OCI-LY1 (cell line): ENCODE results near the gene STARD7.

Experiments
- CTCF ChIP-seq: fragments of 200-600 bp; sonication (generic), shearing (Covaris generic); IDR thresholded peaks from 2 replicates; pipeline ENCODE4 v1.5.1; 2017; ENCODE audit warnings: mild to moderate bottlenecking, antibody characterized with exemption, low read length, moderate library complexity, mixed read lengths
- EZH2 ChIP-seq: fragments of 200-600 bp; sonication (generic), shearing (Covaris generic); IDR thresholded peaks from 2 replicates; pipeline ENCODE4 v1.8.0; 2017; ENCODE audit warnings: borderline replicate concordance, mixed run types, mild to moderate bottlenecking, antibody characterized with exemption, low read length, moderate library complexity, mixed read lengths

GRCh38 chr2:96214554-96214953, 5.9 kb upstream of the STARD7 start:
- TF ChIP-seq CTCF: no peak
- TF ChIP-seq EZH2: no peak
